ENCODE measurements around the gene TEX36. TPM values are rescaled to one million over a fixed set of nuclear protein-coding genes. Genes with fewer than 3 reads are reported as not detected.
A peak's percentile ranks its signal among the peaks of the same experiment; 100 is the strongest.

TEX36 gene
- total and polyA plus RNA-seq, 2 donors (not counting 1 experiment from before 2014, with no cell fraction given): not detected

DNA sequence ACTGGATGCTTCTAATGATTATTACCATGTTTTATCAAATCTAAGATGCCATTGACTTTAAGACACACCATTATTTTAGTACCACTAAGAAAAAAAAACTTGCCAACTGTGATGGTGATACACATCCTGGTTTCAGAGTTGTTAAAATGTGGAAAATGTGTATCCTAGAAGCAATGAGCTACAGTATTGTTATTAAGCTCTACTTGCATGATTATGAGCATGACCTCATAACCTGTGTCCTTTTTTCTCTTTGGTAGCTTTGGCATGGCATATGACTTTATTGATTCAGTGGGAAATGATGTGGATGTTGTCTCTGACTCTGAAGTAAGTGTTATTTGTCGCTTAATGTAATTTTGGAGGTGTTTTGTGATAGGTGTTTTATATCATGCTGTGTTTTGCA is 39.8 kb upstream of the TEX36 start:
- H3K4me1 ChIP-seq (ENCODE audit: control insufficient read depth, extremely low read depth, insufficient read depth, low read length): no peaks in the 10 kb centered on the region
- H2AFZ ChIP-seq (ENCODE audit: low read length): no peak overlapping the region
- H3K79me2 ChIP-seq (ENCODE audit: control insufficient read depth, insufficient read depth, low read length): peaks cover 22% of the 10 kb centered on the region
- no peak overlapping the region for H3K4me2 ChIP-seq (ENCODE audit: extremely low read depth, insufficient read depth, low read length)
- no peak for DNase-seq (ENCODE audit: low read depth in 2 of 2)
- H4K20me1 ChIP-seq (ENCODE audit: control insufficient read depth, extremely low read depth, insufficient read depth, low read length): no peaks in the 10 kb centered on the region
- peaks cover 14% of the 10 kb centered on the region for H3K36me3 ChIP-seq (ENCODE audit: control insufficient read depth, insufficient read depth, low read length)
- H3K9ac ChIP-seq (ENCODE audit: insufficient read depth, low read length): no peak overlapping the region
- H3K9me3 ChIP-seq (ENCODE audit: control insufficient read depth, insufficient read depth, low read depth, low read length): no peaks in the 10 kb centered on the region
- H3K27me3 ChIP-seq (ENCODE audit: control insufficient read depth, insufficient read depth, low read length): no peaks in the 10 kb centered on the region
- TF ChIP-seq, protein P1, sequence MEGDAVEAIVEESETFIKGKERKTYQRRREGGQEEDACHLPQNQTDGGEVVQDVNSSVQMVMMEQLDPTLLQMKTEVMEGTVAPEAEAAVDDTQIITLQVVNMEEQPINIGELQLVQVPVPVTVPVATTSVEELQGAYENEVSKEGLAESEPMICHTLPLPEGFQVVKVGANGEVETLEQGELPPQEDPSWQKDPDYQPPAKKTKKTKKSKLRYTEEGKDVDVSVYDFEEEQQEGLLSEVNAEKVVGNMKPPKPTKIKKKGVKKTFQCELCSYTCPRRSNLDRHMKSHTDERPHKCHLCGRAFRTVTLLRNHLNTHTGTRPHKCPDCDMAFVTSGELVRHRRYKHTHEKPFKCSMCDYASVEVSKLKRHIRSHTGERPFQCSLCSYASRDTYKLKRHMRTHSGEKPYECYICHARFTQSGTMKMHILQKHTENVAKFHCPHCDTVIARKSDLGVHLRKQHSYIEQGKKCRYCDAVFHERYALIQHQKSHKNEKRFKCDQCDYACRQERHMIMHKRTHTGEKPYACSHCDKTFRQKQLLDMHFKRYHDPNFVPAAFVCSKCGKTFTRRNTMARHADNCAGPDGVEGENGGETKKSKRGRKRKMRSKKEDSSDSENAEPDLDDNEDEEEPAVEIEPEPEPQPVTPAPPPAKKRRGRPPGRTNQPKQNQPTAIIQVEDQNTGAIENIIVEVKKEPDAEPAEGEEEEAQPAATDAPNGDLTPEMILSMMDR (conservative IDR thresholded peaks at IDR 0.05 in 1 of 2, IDR thresholded peaks at IDR 0.05 in 1 of 2; ENCODE audit: low read depth in 1 of 2, low read length in 2 of 2): no peak
- TF ChIP-seq EZH2 (IDR thresholded peaks at IDR 0.05; ENCODE audit: low read length, missing control alignments): no peak
- H3K4me3 ChIP-seq (replicated peaks in 1 of 4; ENCODE audit: control extremely low read depth in 1 of 4, insufficient read depth in 1 of 4, low read depth in 3 of 4, low read length in 4 of 4): no peak overlapping the region
- H3K27ac ChIP-seq (ENCODE audit: insufficient read depth, low read length): no peak overlapping the region

DNA sequence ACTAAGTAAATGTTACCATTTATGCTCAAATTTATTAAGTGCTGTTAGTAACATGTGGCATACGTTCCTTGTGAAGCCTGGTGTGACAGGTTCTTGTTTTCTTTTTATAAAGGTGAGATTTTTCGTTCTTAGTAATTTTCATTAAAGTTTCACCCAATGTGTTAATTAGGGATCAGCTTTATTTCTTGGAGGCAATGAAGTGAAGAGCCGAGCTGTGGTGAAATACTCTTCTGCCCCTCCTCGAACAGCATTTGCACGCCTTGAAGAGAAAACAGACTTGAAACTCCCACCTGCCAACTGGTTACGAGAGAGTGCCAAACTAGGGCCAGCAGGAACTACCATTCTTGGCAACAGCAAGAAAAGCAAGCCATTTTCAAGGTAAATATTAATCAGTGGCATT is 38.1 kb upstream of the TEX36 start:
- DNase-seq (ENCODE audit: low read depth in 2 of 2): no peak
- Histone ChIP-seq H3K9me3 (ENCODE audit: control insufficient read depth, insufficient read depth, low read depth, low read length) (no peaks in the 10 kb centered on the region), H3K4me1 (ENCODE audit: control insufficient read depth, extremely low read depth, insufficient read depth, low read length) (no peaks in the 10 kb centered on the region), H3K4me3 (replicated peaks in 1 of 4; ENCODE audit: control extremely low read depth in 1 of 4, insufficient read depth in 1 of 4, low read depth in 3 of 4, low read length in 4 of 4) (peak overlapping the region in 2 of 4 experiments; percentile 88 to 100), H3K79me2 (ENCODE audit: control insufficient read depth, insufficient read depth, low read length) (peaks cover 22% of the 10 kb centered on the region), H3K27me3 (ENCODE audit: control insufficient read depth, insufficient read depth, low read length) (no peaks in the 10 kb centered on the region), H4K20me1 (ENCODE audit: control insufficient read depth, extremely low read depth, insufficient read depth, low read length) (no peaks in the 10 kb centered on the region), H3K9ac (ENCODE audit: insufficient read depth, low read length) (no peak overlapping the region), H3K27ac (ENCODE audit: insufficient read depth, low read length) (no peak overlapping the region), H3K36me3 (ENCODE audit: control insufficient read depth, insufficient read depth, low read length) (peaks cover 8% of the 10 kb centered on the region), H3K4me2 (ENCODE audit: extremely low read depth, insufficient read depth, low read length) (peak overlapping the region; percentile 64), H2AFZ (ENCODE audit: low read length) (no peak overlapping the region)
- TF ChIP-seq, protein P1 (conservative IDR thresholded peaks at IDR 0.05 in 1 of 2, IDR thresholded peaks at IDR 0.05 in 1 of 2; ENCODE audit: low read depth in 1 of 2, low read length in 2 of 2): no peak
- no peak for TF ChIP-seq EZH2 (IDR thresholded peaks at IDR 0.05; ENCODE audit: low read length, missing control alignments)

DNA sequence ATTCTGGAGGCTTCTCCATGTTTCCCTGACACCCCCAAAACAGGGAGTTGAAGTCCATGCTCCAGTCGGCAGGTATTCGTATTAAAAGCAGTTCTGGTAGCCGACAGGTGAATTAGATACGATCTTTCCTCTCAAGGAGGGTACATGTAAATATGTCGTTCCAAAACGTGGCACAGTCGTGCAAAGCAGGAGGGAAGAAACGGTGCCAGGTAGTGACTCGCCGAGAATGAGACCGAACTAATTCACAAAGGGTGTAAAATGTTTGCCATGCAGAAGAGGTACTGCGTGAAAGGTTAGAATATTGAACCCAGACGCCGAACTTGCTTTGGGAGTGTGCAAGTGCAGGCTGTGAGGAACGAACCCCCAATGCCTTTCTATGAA is 37.0 kb upstream of the TEX36 start:
- Histone ChIP-seq H3K79me2 (ENCODE audit: control insufficient read depth, insufficient read depth, low read length) (peaks cover 22% of the 10 kb centered on the region), H3K4me2 (ENCODE audit: extremely low read depth, insufficient read depth, low read length) (peak overlapping the region; percentile 64), H3K27ac (ENCODE audit: insufficient read depth, low read length) (peak overlapping the region; percentile 82), H3K36me3 (ENCODE audit: control insufficient read depth, insufficient read depth, low read length) (peaks cover 8% of the 10 kb centered on the region), H3K9me3 (ENCODE audit: control insufficient read depth, insufficient read depth, low read depth, low read length) (no peaks in the 10 kb centered on the region), H3K4me1 (ENCODE audit: control insufficient read depth, extremely low read depth, insufficient read depth, low read length) (no peaks in the 10 kb centered on the region), H3K4me3 (replicated peaks in 1 of 4; ENCODE audit: control extremely low read depth in 1 of 4, insufficient read depth in 1 of 4, low read depth in 3 of 4, low read length in 4 of 4) (peak overlapping the region; percentile 88 to 100 (median 92)), H3K9ac (ENCODE audit: insufficient read depth, low read length) (peak overlapping the region; percentile 89), H2AFZ (ENCODE audit: low read length) (peak overlapping the region; percentile 32), H3K27me3 (ENCODE audit: control insufficient read depth, insufficient read depth, low read length) (no peaks in the 10 kb centered on the region), H4K20me1 (ENCODE audit: control insufficient read depth, extremely low read depth, insufficient read depth, low read length) (no peaks in the 10 kb centered on the region)
- DNase-seq (ENCODE audit: low read depth in 2 of 2): peak; percentile 3 to 6
- no peak for TF ChIP-seq EZH2 (IDR thresholded peaks at IDR 0.05; ENCODE audit: low read length, missing control alignments)
- TF ChIP-seq, protein P1 (conservative IDR thresholded peaks at IDR 0.05 in 1 of 2, IDR thresholded peaks at IDR 0.05 in 1 of 2; ENCODE audit: low read depth in 1 of 2, low read length in 2 of 2): no peak
